Peyer's patch (tissue), 4 donors: ENCODE data around the gene ANKRD11.

Experiments
- POLR2A ChIP-seq, 2 donors: fragments of 450-650 bp; IDR thresholded peaks; one replicate each; pipeline ENCODE4 v1.5.1; 2017; ENCODE audit warnings: antibody characterized with exemption in 2 of 2, mild to moderate bottlenecking in 2 of 2, moderate library complexity in 2 of 2
- TF ChIP-seq, protein P1 (sequence below), 6 experiments: fragments of 450-650 bp in 4 of 6; fragments of 200-600 bp in 2 of 6; sonication (generic) in 1 of 6; IDR thresholded peaks; one replicate each; pipeline ENCODE4 v1.5.1; 2017 to 2019; ENCODE audit warnings: antibody characterized with exemption in 6 of 6, mild to moderate bottlenecking in 3 of 6, moderate library complexity in 1 of 6

DNA sequence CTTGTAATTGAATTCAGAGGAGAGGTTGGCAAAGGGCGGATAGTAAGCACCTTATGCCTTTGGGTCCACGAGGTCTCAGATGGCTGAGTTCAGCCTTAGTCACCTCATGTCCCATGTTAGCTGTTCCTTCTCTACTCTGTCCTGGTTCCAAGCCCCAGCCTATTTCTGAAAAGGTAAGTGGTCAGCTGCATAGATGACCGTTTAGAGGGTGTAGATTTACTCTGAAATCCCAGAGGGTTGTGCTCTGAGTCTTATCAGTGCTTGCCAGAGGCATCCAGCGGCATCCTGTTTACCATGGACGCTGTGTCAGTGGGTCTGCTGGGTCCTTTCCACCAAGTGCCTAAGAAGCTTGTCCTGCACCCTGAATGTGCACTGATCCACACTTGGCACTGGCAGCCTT lies 271.0 kb downstream of the ANKRD11 start:
- TF ChIP-seq, protein P1, sequence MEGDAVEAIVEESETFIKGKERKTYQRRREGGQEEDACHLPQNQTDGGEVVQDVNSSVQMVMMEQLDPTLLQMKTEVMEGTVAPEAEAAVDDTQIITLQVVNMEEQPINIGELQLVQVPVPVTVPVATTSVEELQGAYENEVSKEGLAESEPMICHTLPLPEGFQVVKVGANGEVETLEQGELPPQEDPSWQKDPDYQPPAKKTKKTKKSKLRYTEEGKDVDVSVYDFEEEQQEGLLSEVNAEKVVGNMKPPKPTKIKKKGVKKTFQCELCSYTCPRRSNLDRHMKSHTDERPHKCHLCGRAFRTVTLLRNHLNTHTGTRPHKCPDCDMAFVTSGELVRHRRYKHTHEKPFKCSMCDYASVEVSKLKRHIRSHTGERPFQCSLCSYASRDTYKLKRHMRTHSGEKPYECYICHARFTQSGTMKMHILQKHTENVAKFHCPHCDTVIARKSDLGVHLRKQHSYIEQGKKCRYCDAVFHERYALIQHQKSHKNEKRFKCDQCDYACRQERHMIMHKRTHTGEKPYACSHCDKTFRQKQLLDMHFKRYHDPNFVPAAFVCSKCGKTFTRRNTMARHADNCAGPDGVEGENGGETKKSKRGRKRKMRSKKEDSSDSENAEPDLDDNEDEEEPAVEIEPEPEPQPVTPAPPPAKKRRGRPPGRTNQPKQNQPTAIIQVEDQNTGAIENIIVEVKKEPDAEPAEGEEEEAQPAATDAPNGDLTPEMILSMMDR (IDR thresholded peaks at IDR 0.05), result no peak
- no peak for TF ChIP-seq POLR2A (IDR thresholded peaks at IDR 0.05)
